T-cell (primary cell): ENCODE results near the gene MICAL3. TPM values are rescaled to one million over a fixed set of nuclear protein-coding genes. Genes with fewer than 3 reads are reported as not detected.

Source experiments
- ATAC-seq, 4 experiments: fragments of 200-7000 bp in 3 of 4; fragments of 150-1000 bp in 1 of 4; cut with Tn5 transposase; replicated peaks in 1 of 4; 1 replicate in 3 of 4; 2 replicates in 1 of 4; pipeline ENCODE4 v1.10.0; 2021; ENCODE audit warnings: moderate library complexity in 3 of 4, mild to moderate bottlenecking in 2 of 4, moderate number of reproducible peaks in 1 of 4
- CTCF ChIA-PET, 2 donors: fragments of 300-600 bp; sonication (Branson Sonifier 250); formaldehyde crosslinking; loops; one replicate each; lab custom pipeline; 2022; ENCODE audit warnings: antibody characterized with exemption in 2 of 2; lab: Charles Lee
- POLR2A ChIA-PET, 2 donors: fragments of 300-600 bp; sonication (Branson Sonifier 250); formaldehyde crosslinking; loops; one replicate each; lab custom pipeline; 2022; ENCODE audit warnings: antibody characterized with exemption in 2 of 2; lab: Charles Lee
- DNase-seq, 35 experiments: peaks; one replicate each; pipeline versions ENCODE4 v3.0.0 to v3.0.0-alpha.2; 2013 to 2023
- H3K27ac ChIP-seq: one replicate; pipeline ENCODE4 v1.5.1; 2013; ENCODE audit warnings: low read length
- H3K27me3 ChIP-seq, 2 experiments: replicated peaks in 1 of 2; 1 replicate in 1 of 2; 2 replicates in 1 of 2; pipeline versions ENCODE4 v1.6.1 to v1.7.0; 2013; ENCODE audit warnings: low read length in 1 of 2, mixed read lengths in 1 of 2; ENCODE audit not compliant: control insufficient read depth in 2 of 2, insufficient read depth in 2 of 2; ENCODE audit errors: extremely low read depth in 1 of 2
- H3K36me3 ChIP-seq, 2 donors: 1 replicate in 1 of 2; 2 replicates in 1 of 2; pipeline versions ENCODE4 v1.6.1 to v1.7.0; 2013; ENCODE audit warnings: low read length in 1 of 2; ENCODE audit not compliant: control insufficient read depth in 2 of 2, insufficient read depth in 1 of 2; ENCODE audit errors: extremely low read depth in 1 of 2
- H3K4me1 ChIP-seq, 2 experiments: 1 replicate in 1 of 2; 2 replicates in 1 of 2; pipeline versions ENCODE4 v1.6.1 to v1.7.0; 2013; ENCODE audit warnings: low read length in 2 of 2, mixed read lengths in 1 of 2; ENCODE audit not compliant: insufficient read depth in 2 of 2, control insufficient read depth in 1 of 2; ENCODE audit errors: extremely low read depth in 1 of 2
- H3K4me3 ChIP-seq, 2 donors: 1 replicate in 1 of 2; 2 replicates in 1 of 2; pipeline versions ENCODE4 v1.5.1 to v1.7.0; 2013; ENCODE audit warnings: mild to moderate bottlenecking in 2 of 2, low read length in 1 of 2, moderate library complexity in 1 of 2; ENCODE audit not compliant: control insufficient read depth in 1 of 2; ENCODE audit errors: extremely low read depth in 1 of 2
- H3K9me3 ChIP-seq: 2 replicates; pipeline ENCODE4 v1.7.0; 2013
- H3K27ac Mint-ChIP-seq, 2 donors: one replicate each; pipeline ENCODE4 v1.8.0; 2020 to 2021; ENCODE audit warnings: mild to moderate bottlenecking in 2 of 2, mixed read lengths in 2 of 2
- H3K27me3 Mint-ChIP-seq, 2 donors: one replicate each; pipeline ENCODE4 v1.8.0; 2021 to 2022; ENCODE audit warnings: mixed read lengths in 2 of 2
- H3K36me3 Mint-ChIP-seq: one replicate; pipeline ENCODE4 v1.8.0; 2021; ENCODE audit warnings: mixed read lengths
- H3K4me1 Mint-ChIP-seq, 3 donors: one replicate each; pipeline ENCODE4 v1.8.0; 2020 to 2022; ENCODE audit warnings: mixed read lengths in 3 of 3, mild to moderate bottlenecking in 1 of 3
- H3K4me3 Mint-ChIP-seq, 3 donors: one replicate each; pipeline ENCODE4 v1.8.0; 2020 to 2022; ENCODE audit warnings: mild to moderate bottlenecking in 3 of 3, mixed read lengths in 3 of 3, moderate library complexity in 3 of 3
- H3K9me3 Mint-ChIP-seq, 3 donors: one replicate each; pipeline ENCODE4 v1.8.0; 2020 to 2022; ENCODE audit warnings: mixed read lengths in 3 of 3
- WGBS: methylation state at CpG from one replicate; pipeline ENCODE4 v1.1.5; 2013; ENCODE audit warnings: missing lambda C conversion rate; ENCODE audit not compliant: insufficient coverage; 5-methylcytosine and 5-hydroxymethylcytosine counted together
- total RNA-seq, 35 experiments: library from RNA in 6 of 35; stranded (reverse) in 6 of 35; fragments of 120-200 nt in 1 of 35; gene quantifications; one replicate each; pipeline versions ENCODE4 v1.2.1 to v1.2.4 and lab custom pipeline; 2013 to 2026

The MICAL3 gene
- total RNA-seq, 5 donors from 2014 or later (not counting 1 experiment from before 2014, with no cell fraction given) = 19.1 to 37.5 (median 22.3) TPM

DNA sequence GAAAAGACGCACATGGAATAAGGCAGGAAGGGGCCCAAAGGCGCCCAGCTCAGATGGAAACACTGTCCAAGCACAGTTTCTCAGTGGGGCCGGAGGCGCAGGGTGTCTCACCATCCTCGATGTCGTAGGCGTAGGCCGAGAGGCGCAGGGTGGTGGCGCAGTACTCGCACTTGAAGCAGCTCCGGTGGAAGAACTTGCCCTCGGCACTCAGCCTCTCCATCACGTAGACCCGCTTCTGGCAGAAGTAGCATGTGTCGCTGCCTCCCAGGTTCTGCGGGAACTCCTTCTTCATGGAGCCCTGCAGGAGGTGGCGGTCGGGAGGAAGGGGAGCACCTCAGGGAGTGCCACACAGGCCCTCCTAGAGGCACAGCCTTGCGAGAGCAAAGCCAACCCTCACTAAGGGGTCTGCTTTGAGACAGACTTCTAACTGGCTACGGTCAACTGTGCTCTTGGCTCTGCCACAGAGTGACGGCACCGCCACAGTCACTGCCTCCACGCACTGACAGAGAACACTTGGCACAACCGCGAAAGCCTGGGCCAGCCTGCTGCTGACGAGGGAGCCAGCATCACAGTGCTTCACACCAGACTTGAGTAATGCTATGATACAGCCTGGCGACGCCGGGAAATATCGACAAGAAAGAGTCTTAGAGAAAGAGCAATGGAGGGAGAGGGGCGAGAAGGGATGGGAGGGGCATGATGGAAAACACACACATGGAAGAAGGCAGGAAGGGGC is 152.5 kb downstream of the MICAL3 start:
- no peaks in the 10 kb centered on the region for H3K27me3 Mint-ChIP-seq
- ChIA-PET POLR2A (no interaction called here), CTCF (no interaction called here)
- no peaks in the 10 kb centered on the region for H3K27me3 ChIP-seq
- H3K4me1 Mint-ChIP-seq = peaks cover 3 to 6% (median 6%) of the 10 kb centered on the region in 3 donors
- no peak overlapping the region for H3K27ac ChIP-seq
- H3K36me3 ChIP-seq = peaks cover 0 to 17% of the 10 kb centered on the region in 2 donors
- H3K4me3 Mint-ChIP-seq = no peak overlapping the region
- no peak for ATAC-seq
- no peak overlapping the region for H3K27ac Mint-ChIP-seq
- 93% methylated on average over 32 of the region's 32 CpGs for WGBS
- H3K9me3 ChIP-seq = no peaks in the 10 kb centered on the region
- H3K9me3 Mint-ChIP-seq = no peaks in the 10 kb centered on the region
- no peak overlapping the region for H3K4me3 ChIP-seq
- no peaks in the 10 kb centered on the region for H3K4me1 ChIP-seq
- DNase-seq = no peak
- peaks cover 50% of the 10 kb centered on the region for H3K36me3 Mint-ChIP-seq

DNA sequence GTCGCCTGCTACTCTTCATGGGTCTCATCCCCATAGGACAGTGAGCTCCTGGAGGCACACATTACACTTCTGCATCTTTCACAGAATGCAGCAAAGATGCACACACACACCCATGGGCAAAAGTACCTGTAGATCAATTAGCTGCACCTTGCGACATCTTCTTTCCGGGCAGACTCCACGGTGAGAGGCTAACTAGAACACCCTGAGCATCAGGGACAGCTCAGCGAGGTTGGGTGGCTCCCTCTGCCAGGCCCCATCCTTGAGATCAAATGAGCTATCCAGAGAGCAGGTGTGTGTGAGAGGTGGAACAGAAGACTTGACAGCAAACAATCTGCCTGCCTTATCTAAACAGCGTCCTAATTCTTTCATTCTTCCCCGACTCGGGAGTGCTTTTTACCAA is 154.0 kb downstream of the MICAL3 start:
- no peak for ATAC-seq
- CTCF ChIA-PET = no interaction called here
- H3K27me3 ChIP-seq = no peaks in the 10 kb centered on the region
- Mint-ChIP-seq H3K9me3 (no peaks in the 10 kb centered on the region), H3K36me3 (peaks cover 58% of the 10 kb centered on the region), H3K4me1 (peaks cover 3 to 6% (median 6%) of the 10 kb centered on the region in 3 donors), H3K27me3 (no peaks in the 10 kb centered on the region), H3K4me3 (no peak overlapping the region), H3K27ac (no peak overlapping the region)
- H3K9me3 ChIP-seq = no peaks in the 10 kb centered on the region
- no peak overlapping the region for H3K4me3 ChIP-seq
- H3K4me1 ChIP-seq = no peaks in the 10 kb centered on the region
- POLR2A ChIA-PET = no interaction called here
- WGBS = 80% methylated on average over 5 of the region's 8 CpGs
- DNase-seq = no peak
- peaks cover 0 to 25% of the 10 kb centered on the region in 2 donors for H3K36me3 ChIP-seq
- no peak overlapping the region for H3K27ac ChIP-seq

DNA sequence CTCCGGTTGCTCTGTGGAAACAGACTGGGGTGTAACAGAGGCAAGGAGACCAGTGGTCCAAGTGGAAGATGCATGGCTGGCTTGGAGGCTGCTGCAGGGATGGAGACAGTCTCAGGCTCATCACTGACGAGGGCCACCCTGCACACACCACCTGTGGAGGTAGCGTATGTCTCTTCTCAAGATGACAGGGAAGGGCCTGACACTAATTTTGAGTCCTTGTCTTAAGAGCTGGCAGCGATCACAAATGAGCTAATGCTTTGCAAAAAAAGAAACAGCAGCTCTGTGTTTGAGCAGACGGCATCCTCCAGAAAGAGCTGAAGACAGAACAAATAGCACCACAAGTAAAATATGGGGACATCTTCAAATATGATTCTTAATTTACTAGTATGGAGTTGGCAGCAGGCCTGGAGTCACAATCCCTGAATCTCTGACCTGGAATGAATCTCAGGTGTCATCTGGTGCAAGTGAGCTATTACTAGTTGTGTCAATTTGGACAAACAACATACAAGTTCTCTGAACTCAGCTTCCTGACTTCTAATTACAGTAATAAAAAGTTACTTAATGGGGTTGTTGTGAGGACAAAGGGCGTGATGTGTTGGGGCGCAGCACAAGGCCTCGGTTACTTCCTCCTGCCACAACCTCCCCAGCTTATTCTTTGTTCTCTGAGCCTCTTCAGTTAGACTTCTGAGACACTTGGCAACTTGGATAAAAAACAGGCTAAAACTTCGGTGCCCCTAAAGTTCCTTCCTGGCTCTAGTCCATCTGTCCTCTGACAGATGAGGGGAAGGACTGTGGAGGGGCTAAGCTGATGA is 154.9 kb downstream of the MICAL3 start:
- DNase-seq (no peak), ATAC-seq (no peak)
- Histone ChIP-seq H3K27ac (no peak overlapping the region), H3K4me1 (no peaks in the 10 kb centered on the region), H3K27me3 (no peaks in the 10 kb centered on the region), H3K9me3 (no peaks in the 10 kb centered on the region), H3K36me3 (peaks cover 0 to 30% of the 10 kb centered on the region in 2 donors), H3K4me3 (no peak overlapping the region)
- CTCF ChIA-PET = no interaction called here
- Mint-ChIP-seq H3K27me3 (no peaks in the 10 kb centered on the region), H3K36me3 (peaks cover 54% of the 10 kb centered on the region), H3K27ac (no peak overlapping the region), H3K4me1 (peaks cover 3 to 6% (median 6%) of the 10 kb centered on the region in 3 donors), H3K4me3 (no peak overlapping the region), H3K9me3 (no peaks in the 10 kb centered on the region)
- 94% methylated on average over 3 of the region's 9 CpGs for WGBS
- POLR2A ChIA-PET = no interaction called here

DNA sequence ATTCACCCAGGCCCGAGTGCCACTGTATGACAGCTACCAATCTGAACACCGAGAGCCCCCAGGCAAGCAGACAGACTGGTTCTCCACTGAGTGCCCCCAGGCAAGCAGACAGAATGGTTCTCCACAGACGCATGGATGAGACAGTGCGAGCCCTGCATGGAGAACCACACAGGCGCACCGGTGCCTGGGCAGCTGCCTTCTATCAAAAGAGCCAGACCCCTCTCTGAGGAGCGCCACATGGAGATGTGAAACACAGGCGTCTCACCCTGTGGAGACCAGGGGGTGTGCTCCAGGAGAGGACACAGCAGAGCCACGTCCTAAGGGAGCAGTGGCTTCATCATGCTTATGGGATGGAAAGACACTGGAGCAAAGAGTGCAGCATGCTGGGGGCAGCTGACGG is 155.6 kb downstream of the MICAL3 start:
- Mint-ChIP-seq H3K27me3 (no peaks in the 10 kb centered on the region), H3K4me1 (peaks cover 3 to 6% (median 6%) of the 10 kb centered on the region in 3 donors), H3K27ac (no peak overlapping the region), H3K9me3 (no peaks in the 10 kb centered on the region), H3K4me3 (no peak overlapping the region), H3K36me3 (peaks cover 52% of the 10 kb centered on the region)
- Histone ChIP-seq H3K27ac (no peak overlapping the region), H3K27me3 (no peaks in the 10 kb centered on the region), H3K4me3 (no peak overlapping the region), H3K9me3 (no peaks in the 10 kb centered on the region), H3K4me1 (no peaks in the 10 kb centered on the region), H3K36me3 (peaks cover 0 to 33% of the 10 kb centered on the region in 2 donors)
- no peak for ATAC-seq
- POLR2A ChIA-PET = no interaction called here
- no peak for DNase-seq
- CTCF ChIA-PET = no interaction called here
- 96% methylated on average over 10 of the region's 10 CpGs for WGBS

DNA sequence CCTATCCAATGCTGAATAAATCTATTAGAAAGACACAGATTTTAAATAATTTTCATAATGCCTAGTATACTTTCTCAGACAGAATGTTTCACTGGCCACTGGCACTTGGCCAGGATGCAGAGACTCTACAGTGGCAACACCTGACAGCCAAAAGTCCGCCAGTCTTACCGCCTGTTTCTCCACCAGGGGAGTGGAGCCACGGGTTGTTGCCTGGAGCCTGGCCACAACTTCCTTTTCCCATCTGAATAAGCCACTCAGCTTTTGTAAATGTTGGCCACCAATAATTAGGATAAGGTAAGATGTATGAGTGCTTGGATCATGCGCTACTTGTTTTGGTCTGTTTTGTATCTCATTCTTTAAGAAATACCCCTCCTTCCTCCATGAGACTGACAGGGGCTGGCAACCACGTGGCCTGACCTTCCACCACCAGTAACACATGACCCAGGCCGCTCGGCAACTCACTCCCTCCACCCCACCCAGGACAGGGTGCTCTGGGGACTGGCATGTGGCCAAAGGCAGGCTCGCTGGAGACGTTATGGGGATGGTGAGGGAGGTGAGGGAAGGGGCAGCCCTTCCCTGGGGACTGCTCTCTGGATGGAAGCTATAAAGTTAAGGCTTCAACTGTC is 157.1 kb downstream of the MICAL3 start:
- peaks cover 0 to 28% of the 10 kb centered on the region in 2 donors for H3K36me3 ChIP-seq
- H3K4me1 Mint-ChIP-seq = peaks cover 3 to 6% (median 6%) of the 10 kb centered on the region in 3 donors
- WGBS = no CpG with 5 or more reads among the region's 9 CpGs
- ChIA-PET CTCF (no interaction called here), POLR2A (no interaction called here)
- no peaks in the 10 kb centered on the region for H3K27me3 ChIP-seq
- no peak for ATAC-seq
- H3K27ac Mint-ChIP-seq = no peak overlapping the region
- H3K9me3 ChIP-seq = no peaks in the 10 kb centered on the region
- no peaks in the 10 kb centered on the region for H3K9me3 Mint-ChIP-seq
- no peak overlapping the region for H3K4me3 Mint-ChIP-seq
- DNase-seq = no peak
- H3K27ac ChIP-seq = no peak overlapping the region
- H3K4me1 ChIP-seq = no peaks in the 10 kb centered on the region
- H3K4me3 ChIP-seq = no peak overlapping the region
- H3K36me3 Mint-ChIP-seq = peaks cover 45% of the 10 kb centered on the region
- H3K27me3 Mint-ChIP-seq = no peaks in the 10 kb centered on the region

DNA sequence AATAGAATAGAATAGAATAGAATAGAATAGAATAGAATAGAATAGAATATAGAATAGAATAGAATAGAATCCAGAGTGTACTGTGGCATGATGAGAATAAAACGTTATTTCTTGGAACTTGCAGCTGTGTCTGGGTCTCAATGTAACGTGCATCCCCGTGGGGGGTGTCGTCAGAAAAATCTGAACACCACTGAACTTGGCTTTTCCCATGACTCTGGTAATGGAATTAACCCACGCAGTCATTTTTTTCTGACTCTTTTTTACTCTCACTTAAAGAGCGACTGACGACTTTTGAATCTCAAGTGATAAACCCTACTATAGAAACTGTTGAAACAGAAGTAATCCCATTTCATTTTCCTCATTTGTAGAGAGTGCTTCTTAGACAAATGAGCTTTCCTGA is 157.7 kb downstream of the MICAL3 start:
- peaks cover 46% of the 10 kb centered on the region for H3K36me3 Mint-ChIP-seq
- ChIA-PET POLR2A (no interaction called here), CTCF (no interaction called here)
- no peak overlapping the region for H3K4me3 Mint-ChIP-seq
- WGBS = 88% methylated on average over 4 of the region's 7 CpGs
- peaks cover 3 to 6% (median 6%) of the 10 kb centered on the region in 3 donors for H3K4me1 Mint-ChIP-seq
- H3K27ac Mint-ChIP-seq = no peak overlapping the region
- Histone ChIP-seq H3K36me3 (peaks cover 0 to 22% of the 10 kb centered on the region in 2 donors), H3K4me3 (no peak overlapping the region), H3K4me1 (no peaks in the 10 kb centered on the region), H3K9me3 (no peaks in the 10 kb centered on the region), H3K27me3 (no peaks in the 10 kb centered on the region), H3K27ac (no peak overlapping the region)
- no peaks in the 10 kb centered on the region for H3K27me3 Mint-ChIP-seq
- ATAC-seq (no peak), DNase-seq (no peak)
- H3K9me3 Mint-ChIP-seq = no peaks in the 10 kb centered on the region
